C4-2B (cell line): ENCODE data around the gene GLI1.

ENCODE experiments used
- H3K27ac ChIP-seq: fragments of 450-650 bp; 2 replicates; pipeline ENCODE4 v1.5.1; 2017
- CTCF ChIP-seq: fragments of 450-650 bp; conservative IDR thresholded peaks from 2 replicates; pipeline ENCODE4 v1.5.1; 2017; ENCODE audit warnings: mild to moderate bottlenecking
- ZFX ChIP-seq: fragments of 450-650 bp; IDR thresholded peaks from 2 replicates; pipeline ENCODE4 v1.6.1; 2017

The GLI1 gene

GRCh38 chr12:57470970-57471656, 11.5 kb downstream of the GLI1 start:
- TF ChIP-seq CTCF, result no peak
- no peak for TF ChIP-seq ZFX
- H3K27ac ChIP-seq, result no peak overlapping the region

- no peak overlapping the region for H3K27ac ChIP-seq
- TF ChIP-seq CTCF, result no peak
- no peak for TF ChIP-seq ZFX
Measured at GRCh38 chr12:57471661-57472060, 12.1 kb downstream of the GLI1 start.

GRCh38 chr12:57472391-57472790, 12.8 kb downstream of the GLI1 start:
- no peak for TF ChIP-seq CTCF
- no peak for TF ChIP-seq ZFX
- H3K27ac ChIP-seq, result no peak overlapping the region

GRCh38 chr12:57473392-57473791, 13.8 kb downstream of the GLI1 start:
- H3K27ac ChIP-seq, result no peak overlapping the region
- TF ChIP-seq ZFX (no peak), CTCF (no peak)

- no peak for TF ChIP-seq CTCF
- no peak for TF ChIP-seq ZFX
- H3K27ac ChIP-seq, result no peak overlapping the region
Measured at GRCh38 chr12:57473886-57474285, 14.3 kb downstream of the GLI1 start.

- TF ChIP-seq ZFX (no peak), CTCF (no peak)
Measured at GRCh38 chr12:57474430-57474829, 14.8 kb downstream of the GLI1 start.

GRCh38 chr12:57474862-57475261, 15.3 kb downstream of the GLI1 start:
- no peak for TF ChIP-seq CTCF
- H3K27ac ChIP-seq, result no peak overlapping the region

More at GRCh38 chr12:57474430-57474829, 14.8 kb downstream of the GLI1 start:
- H3K27ac ChIP-seq, result no peak overlapping the region
